Neuronal stem cell (in vitro differentiated cells): ENCODE data around the gene ACER1.
A peak's percentile ranks its signal among the peaks of the same experiment; 100 is the strongest.

Experiments
- DNase-seq: peaks from one replicate; pipeline ENCODE4 v3.0.0-alpha.2; 2013; ENCODE audit warnings: low spot score
- H2AFZ ChIP-seq: one replicate; pipeline ENCODE4 v1.6.1; 2013; ENCODE audit warnings: mild to moderate bottlenecking, low read length, inconsistent platforms
- H2AK5ac ChIP-seq: 2 replicates; pipeline ENCODE4 v1.6.1; 2013; ENCODE audit warnings: low read depth, mild to moderate bottlenecking, inconsistent platforms, low read length, moderate library complexity, mixed read lengths
- H2BK120ac ChIP-seq: 2 replicates; pipeline ENCODE4 v1.6.1; 2013; ENCODE audit warnings: low read depth, mild to moderate bottlenecking, inconsistent platforms, low read length, moderate library complexity, mixed read lengths
- H2BK12ac ChIP-seq: one replicate; pipeline ENCODE4 v1.6.1; 2013; ENCODE audit warnings: low read length, inconsistent platforms
- H2BK15ac ChIP-seq: 2 replicates; pipeline ENCODE4 v1.6.1; 2013; ENCODE audit warnings: mild to moderate bottlenecking, low read length, inconsistent platforms, mixed read lengths
- H2BK5ac ChIP-seq: one replicate; pipeline ENCODE4 v1.6.1; 2013; ENCODE audit warnings: inconsistent platforms, mild to moderate bottlenecking, low read length, moderate library complexity
- H3K14ac ChIP-seq: one replicate; pipeline ENCODE4 v1.6.1; 2013; ENCODE audit warnings: low read length, inconsistent platforms
- H3K18ac ChIP-seq: 2 replicates; pipeline ENCODE4 v1.6.1; 2013; ENCODE audit warnings: low read length, inconsistent platforms
- H3K23ac ChIP-seq: 2 replicates; pipeline ENCODE4 v1.6.1; 2013; ENCODE audit warnings: low read depth, mild to moderate bottlenecking, mixed read lengths, low read length, inconsistent platforms; ENCODE audit not compliant: poor library complexity
- H3K27ac ChIP-seq: replicated peaks from 3 replicates; pipeline ENCODE4 v1.5.1; 2013; ENCODE audit warnings: low read length, inconsistent platforms
- H3K27me3 ChIP-seq, 3 experiments: 2 replicates each; pipeline ENCODE4 v1.6.1; 2013; ENCODE audit warnings: low read length in 3 of 3, mild to moderate bottlenecking in 2 of 3, inconsistent platforms in 1 of 3, low read depth in 1 of 3, mixed read lengths in 1 of 3, moderate library complexity in 1 of 3; ENCODE audit not compliant: control insufficient read depth in 3 of 3, insufficient read depth in 3 of 3
- H3K36me3 ChIP-seq, 2 donors: replicated peaks in 1 of 2; 2 replicates each; pipeline ENCODE4 v1.6.1; 2013; ENCODE audit warnings: low read length in 2 of 2; ENCODE audit not compliant: control insufficient read depth in 2 of 2, insufficient read depth in 2 of 2
- H3K4ac ChIP-seq: 2 replicates; pipeline ENCODE4 v1.6.1; 2013; ENCODE audit warnings: inconsistent platforms, mild to moderate bottlenecking, low read length, moderate library complexity
- H3K4me1 ChIP-seq, 2 donors: 1 replicate in 1 of 2; 2 replicates in 1 of 2; pipeline ENCODE4 v1.6.1; 2013; ENCODE audit warnings: low read length in 2 of 2, low read depth in 1 of 2; ENCODE audit not compliant: control insufficient read depth in 2 of 2, insufficient read depth in 1 of 2
- H3K4me2 ChIP-seq: one replicate; pipeline ENCODE4 v1.6.1; 2013; ENCODE audit warnings: mild to moderate bottlenecking, low read length, inconsistent platforms; ENCODE audit not compliant: insufficient read depth, poor library complexity, severe bottlenecking
- H3K4me3 ChIP-seq, 2 donors: 2 replicates each; pipeline ENCODE4 v1.5.1; 2013; ENCODE audit warnings: low read length in 2 of 2, mild to moderate bottlenecking in 2 of 2, inconsistent platforms in 1 of 2, moderate library complexity in 1 of 2
- H3K79me1 ChIP-seq: one replicate; pipeline ENCODE4 v1.6.1; 2013; ENCODE audit warnings: low read depth, mild to moderate bottlenecking, inconsistent platforms, low read length, moderate library complexity
- H3K9ac ChIP-seq: one replicate; pipeline ENCODE4 v1.6.1; 2013; ENCODE audit warnings: mild to moderate bottlenecking, low read depth, low read length, inconsistent platforms; ENCODE audit not compliant: poor library complexity
- H3K9me3 ChIP-seq, 2 donors: replicated peaks in 1 of 2; 2 replicates each; pipeline versions ENCODE3 to v1.6.1; 2013; ENCODE audit warnings: low read length in 2 of 2, mild to moderate bottlenecking in 2 of 2, inconsistent platforms in 1 of 2, low read depth in 1 of 2, mixed read lengths in 1 of 2, moderate library complexity in 1 of 2; ENCODE audit not compliant: control insufficient read depth in 2 of 2, insufficient read depth in 1 of 2
- H4K8ac ChIP-seq: one replicate; pipeline ENCODE4 v1.6.1; 2013; ENCODE audit warnings: low read depth, mild to moderate bottlenecking, inconsistent platforms, low read length, moderate library complexity
- H4K91ac ChIP-seq: one replicate; pipeline ENCODE4 v1.6.1; 2013; ENCODE audit warnings: low read length, low read depth, mild to moderate bottlenecking, inconsistent platforms; ENCODE audit not compliant: poor library complexity
- WGBS, 2 donors: extraction: QIAGEN DNeasy Blood & Tissue Kit; methylation state at CpG; one replicate each; pipeline ENCODE4 v1.1.7; 2013; ENCODE audit warnings: missing lambda C conversion rate in 2 of 2, mixed read lengths in 1 of 2; ENCODE audit not compliant: insufficient read length in 2 of 2, insufficient replicate concordance in 1 of 2; ENCODE audit errors: extremely low coverage in 2 of 2; 5-methylcytosine and 5-hydroxymethylcytosine counted together

The ACER1 gene

DNA sequence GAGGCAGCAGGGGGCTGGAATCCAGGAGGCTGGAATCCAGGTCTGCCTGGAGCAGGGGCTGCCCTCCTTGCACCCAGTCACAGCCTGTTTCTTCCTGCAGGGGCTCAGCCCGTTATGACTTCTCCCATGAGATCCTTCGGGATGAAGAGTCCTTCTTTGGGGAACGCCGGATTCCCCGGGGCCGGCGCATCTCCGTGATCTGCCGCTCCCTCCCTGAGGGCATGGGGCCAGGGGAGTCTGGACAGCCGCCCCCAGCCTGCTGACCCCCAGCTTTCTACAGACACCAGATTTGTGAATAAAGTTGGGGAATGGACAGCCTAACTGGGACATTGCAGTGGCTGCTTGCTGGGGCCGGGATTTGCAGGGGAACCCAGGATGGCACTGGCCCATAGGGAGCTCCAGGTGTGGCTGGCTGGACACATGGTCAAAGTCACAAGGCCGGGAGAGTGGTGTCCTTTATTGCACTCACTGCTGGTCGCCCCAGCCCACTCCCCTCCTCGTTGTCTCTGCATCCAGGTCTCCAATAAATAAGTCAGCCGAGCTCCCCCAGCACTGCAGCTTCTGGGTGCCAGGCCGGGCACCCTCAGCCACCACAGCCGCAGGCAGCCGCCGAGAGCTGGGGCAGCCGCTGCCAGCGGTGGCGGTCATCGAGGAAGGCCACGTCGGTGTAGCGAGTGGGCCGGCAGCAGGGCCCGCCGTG is 41.4 kb upstream of the ACER1 start:
- H4K91ac ChIP-seq: no peak overlapping the region
- no peak overlapping the region for H4K8ac ChIP-seq
- no peak for DNase-seq
- WGBS, 2 donors: no CpG with 5 or more reads among the region's 29 CpGs
- H3K27ac ChIP-seq: no peak overlapping the region
- H3K4me3 ChIP-seq: no peak overlapping the region
- H3K14ac ChIP-seq: no peak overlapping the region
- H2BK15ac ChIP-seq: no peak overlapping the region
- no peak overlapping the region for H3K23ac ChIP-seq
- H3K18ac ChIP-seq: no peak overlapping the region
- no peak overlapping the region for H3K4me2 ChIP-seq
- H2BK12ac ChIP-seq: no peak overlapping the region
- H3K27me3 ChIP-seq: no peaks in the 10 kb centered on the region
- H3K9ac ChIP-seq: no peak overlapping the region
- H3K4ac ChIP-seq: no peak overlapping the region
- no peak overlapping the region for H2AFZ ChIP-seq
- H2BK120ac ChIP-seq: no peak overlapping the region
- H2AK5ac ChIP-seq: peak overlapping the region; percentile 81
- no peak overlapping the region for H2BK5ac ChIP-seq
- H3K79me1 ChIP-seq: peaks cover 14% of the 10 kb centered on the region
- peaks cover 15 to 25% of the 10 kb centered on the region in 2 donors for H3K36me3 ChIP-seq
- peaks cover 8 to 9% of the 10 kb centered on the region in 2 donors for H3K4me1 ChIP-seq
- peaks cover 3% of the 10 kb centered on the region in 2 donors for H3K9me3 ChIP-seq

DNA sequence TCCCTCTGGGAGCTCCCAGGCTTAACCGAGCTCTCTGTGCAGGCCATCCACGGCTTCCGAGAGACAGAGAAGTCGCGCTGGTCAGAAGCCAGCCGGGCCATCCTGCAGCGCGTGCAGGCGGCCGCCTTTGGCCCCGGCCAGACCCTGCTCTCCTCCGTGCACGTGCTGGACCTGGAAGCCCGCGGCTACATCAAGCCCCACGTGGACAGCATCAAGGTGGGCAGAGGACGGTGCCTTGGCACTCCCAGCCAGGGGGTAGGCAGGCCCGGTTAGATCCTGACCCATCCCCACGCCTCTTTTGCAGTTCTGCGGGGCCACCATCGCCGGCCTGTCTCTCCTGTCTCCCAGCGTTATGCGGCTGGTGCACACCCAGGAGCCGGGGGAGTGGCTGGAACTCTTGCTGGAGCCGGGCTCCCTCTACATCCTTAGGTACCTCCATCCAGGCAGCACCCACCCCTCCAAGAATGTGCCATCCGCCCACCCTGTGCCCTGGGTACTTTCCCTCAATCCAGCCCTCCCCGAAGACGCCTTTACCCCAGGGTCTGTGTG is 40.8 kb upstream of the ACER1 start:
- H2BK12ac ChIP-seq: peak overlapping the region; percentile 10
- peak overlapping the region; percentile 69 for H3K4me2 ChIP-seq
- H3K9me3 ChIP-seq: no peaks in the 10 kb centered on the region
- no CpG with 5 or more reads among the region's 29 CpGs for WGBS, 2 donors
- peak overlapping the region; percentile 75 for H2BK5ac ChIP-seq
- peaks cover 8 to 9% of the 10 kb centered on the region in 2 donors for H3K4me1 ChIP-seq
- H2AK5ac ChIP-seq: peak overlapping the region; percentile 81
- no peak for DNase-seq
- no peak overlapping the region for H2AFZ ChIP-seq
- H3K79me1 ChIP-seq: peaks cover 14% of the 10 kb centered on the region
- H3K27ac ChIP-seq: peak overlapping the region; percentile 54
- peak overlapping the region; percentile 89 for H2BK15ac ChIP-seq
- H4K8ac ChIP-seq: peak overlapping the region; percentile 43
- no peaks in the 10 kb centered on the region for H3K27me3 ChIP-seq
- peak overlapping the region; percentile 1 for H3K18ac ChIP-seq
- H3K14ac ChIP-seq: peak overlapping the region; percentile 21
- H4K91ac ChIP-seq: no peak overlapping the region
- H3K4ac ChIP-seq: no peak overlapping the region
- no peak overlapping the region for H2BK120ac ChIP-seq
- peak overlapping the region in 1 of 2 donors; percentile 76 for H3K4me3 ChIP-seq
- peaks cover 14 to 23% of the 10 kb centered on the region in 2 donors for H3K36me3 ChIP-seq
- peak overlapping the region; percentile 85 for H3K23ac ChIP-seq
- peak overlapping the region; percentile 44 for H3K9ac ChIP-seq

DNA sequence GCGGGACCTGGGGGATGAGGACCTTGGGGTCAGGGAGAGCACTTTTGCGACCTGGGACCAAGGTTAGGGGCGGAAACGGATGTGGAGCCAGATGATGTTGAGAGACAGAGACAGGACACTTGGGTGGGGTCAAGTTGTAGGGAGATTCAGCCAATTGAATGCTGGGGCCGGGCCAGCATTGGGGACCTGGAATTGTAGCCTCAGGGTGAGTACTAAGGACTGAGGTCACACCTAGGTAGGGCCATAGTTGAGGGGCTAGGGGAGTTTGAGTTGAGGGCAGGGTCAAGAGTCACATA is 40.3 kb upstream of the ACER1 start:
- Histone ChIP-seq H2AK5ac (peak overlapping the region; percentile 92), H3K9ac (peak overlapping the region; percentile 60), H2BK5ac (no peak overlapping the region), H3K23ac (no peak overlapping the region), H3K4me1 (peaks cover 8 to 9% of the 10 kb centered on the region in 2 donors), H4K91ac (no peak overlapping the region), H3K4ac (no peak overlapping the region), H4K8ac (no peak overlapping the region), H3K27me3 (no peaks in the 10 kb centered on the region), H3K9me3 (no peaks in the 10 kb centered on the region), H3K14ac (no peak overlapping the region), H3K27ac (peak overlapping the region; percentile 54), H3K36me3 (peaks cover 14 to 23% of the 10 kb centered on the region in 2 donors), H3K18ac (peak overlapping the region; percentile 57), H3K4me3 (peak overlapping the region; percentile 76 to 78), H3K4me2 (peak overlapping the region; percentile 69), H3K79me1 (peaks cover 14% of the 10 kb centered on the region), H2BK15ac (no peak overlapping the region), H2BK120ac (no peak overlapping the region), H2AFZ (peak overlapping the region; percentile 97), H2BK12ac (no peak overlapping the region)
- no peak for DNase-seq
- no CpG with 5 or more reads among the region's 5 CpGs for WGBS, 2 donors

DNA sequence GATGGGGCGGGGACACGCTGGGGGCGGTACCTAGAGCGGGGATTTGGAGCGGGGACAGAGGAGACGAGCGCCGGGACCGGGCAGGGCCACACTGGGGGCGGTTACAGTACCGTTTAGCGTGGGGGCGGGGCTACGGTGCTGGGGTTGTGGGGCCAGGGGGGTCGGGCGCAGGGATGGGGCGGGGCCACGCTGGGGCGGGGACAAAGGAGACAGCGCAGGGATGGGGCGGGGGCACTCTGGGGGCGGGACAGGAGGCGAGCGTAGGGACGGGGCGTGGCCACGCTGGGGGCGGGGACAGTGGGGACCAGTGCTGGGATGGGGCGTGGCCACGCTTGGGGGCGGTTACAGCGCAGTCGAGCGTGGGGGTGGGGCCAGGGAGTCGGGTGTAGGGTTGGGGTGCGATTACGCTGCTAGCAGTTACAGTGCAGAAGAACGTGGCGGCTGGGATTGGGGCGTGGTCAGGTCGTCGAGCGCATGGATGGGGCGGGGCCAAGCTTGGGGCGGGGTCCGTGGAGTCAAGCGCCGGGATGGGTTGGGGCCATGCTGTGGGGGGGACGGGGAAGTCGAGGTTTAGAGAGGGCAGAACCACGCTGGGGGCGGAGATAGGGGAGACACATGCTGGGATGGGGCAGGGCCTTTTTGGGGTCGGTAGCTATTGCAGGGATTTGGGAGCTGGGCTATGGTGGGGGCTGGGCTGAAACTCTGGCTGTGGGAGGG is 39.8 kb upstream of the ACER1 start:
- H2BK120ac ChIP-seq: no peak overlapping the region
- no peak overlapping the region for H4K8ac ChIP-seq
- H3K9ac ChIP-seq: peak overlapping the region; percentile 99
- H3K9me3 ChIP-seq: no peaks in the 10 kb centered on the region
- no peak overlapping the region for H4K91ac ChIP-seq
- H2AK5ac ChIP-seq: peak overlapping the region; percentile 92
- H2BK5ac ChIP-seq: peak overlapping the region; percentile 100
- H2AFZ ChIP-seq: peak overlapping the region; percentile 97
- peak overlapping the region; percentile 99 for H3K23ac ChIP-seq
- peak overlapping the region; percentile 76 to 96 for H3K4me3 ChIP-seq
- WGBS, 2 donors: no CpG with 5 or more reads among the region's 53 CpGs
- peak overlapping the region; percentile 99 for H3K18ac ChIP-seq
- DNase-seq: peak; percentile 96
- peak overlapping the region; percentile 99 for H3K27ac ChIP-seq
- H2BK12ac ChIP-seq: no peak overlapping the region
- peak overlapping the region; percentile 69 for H3K4me2 ChIP-seq
- no peaks in the 10 kb centered on the region for H3K27me3 ChIP-seq
- H3K36me3 ChIP-seq: peaks cover 19 to 23% of the 10 kb centered on the region in 2 donors
- H3K79me1 ChIP-seq: peaks cover 14% of the 10 kb centered on the region
- peak overlapping the region; percentile 8 for H3K14ac ChIP-seq
- H2BK15ac ChIP-seq: peak overlapping the region; percentile 89
- H3K4ac ChIP-seq: peak overlapping the region; percentile 97
- peaks cover 8 to 9% of the 10 kb centered on the region in 2 donors for H3K4me1 ChIP-seq
